ENCODE results near the gene PRKAR2B. TPM values are rescaled to one million over a fixed set of nuclear protein-coding genes. Genes with fewer than 3 reads are reported as not detected.
"Not testable (repeated sequence)": the region's sequence is repeated elsewhere in the genome, so short reads cannot be mapped to it uniquely, and the experiment has no call there.

PRKAR2B gene
- total RNA-seq, 4 donors from 2014 or later, result 5.0 to 6.9 (median 6.3) TPM

GRCh38 chr7:107130487-107131220, 86.1 kb downstream of the PRKAR2B start:
- intact Hi-C loops (cut with DNase I; ENCODE audit: low total_unique reads), result no loop called here
- DNase-seq (ENCODE audit: low spot score in 2 of 2), result no peak
- WGBS, 2 donors, result 78 to 86% methylated on average over 6 of the region's 6 CpGs
- no peak overlapping the region for H3K4me3 ChIP-seq (ENCODE audit: low read depth, poor library complexity, severe bottlenecking)
- TF ChIP-seq, protein P1, sequence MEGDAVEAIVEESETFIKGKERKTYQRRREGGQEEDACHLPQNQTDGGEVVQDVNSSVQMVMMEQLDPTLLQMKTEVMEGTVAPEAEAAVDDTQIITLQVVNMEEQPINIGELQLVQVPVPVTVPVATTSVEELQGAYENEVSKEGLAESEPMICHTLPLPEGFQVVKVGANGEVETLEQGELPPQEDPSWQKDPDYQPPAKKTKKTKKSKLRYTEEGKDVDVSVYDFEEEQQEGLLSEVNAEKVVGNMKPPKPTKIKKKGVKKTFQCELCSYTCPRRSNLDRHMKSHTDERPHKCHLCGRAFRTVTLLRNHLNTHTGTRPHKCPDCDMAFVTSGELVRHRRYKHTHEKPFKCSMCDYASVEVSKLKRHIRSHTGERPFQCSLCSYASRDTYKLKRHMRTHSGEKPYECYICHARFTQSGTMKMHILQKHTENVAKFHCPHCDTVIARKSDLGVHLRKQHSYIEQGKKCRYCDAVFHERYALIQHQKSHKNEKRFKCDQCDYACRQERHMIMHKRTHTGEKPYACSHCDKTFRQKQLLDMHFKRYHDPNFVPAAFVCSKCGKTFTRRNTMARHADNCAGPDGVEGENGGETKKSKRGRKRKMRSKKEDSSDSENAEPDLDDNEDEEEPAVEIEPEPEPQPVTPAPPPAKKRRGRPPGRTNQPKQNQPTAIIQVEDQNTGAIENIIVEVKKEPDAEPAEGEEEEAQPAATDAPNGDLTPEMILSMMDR (IDR thresholded peaks at IDR 0.05), result no peak
- no peak for TF ChIP-seq POLR2A (IDR thresholded peaks at IDR 0.05)

DNA sequence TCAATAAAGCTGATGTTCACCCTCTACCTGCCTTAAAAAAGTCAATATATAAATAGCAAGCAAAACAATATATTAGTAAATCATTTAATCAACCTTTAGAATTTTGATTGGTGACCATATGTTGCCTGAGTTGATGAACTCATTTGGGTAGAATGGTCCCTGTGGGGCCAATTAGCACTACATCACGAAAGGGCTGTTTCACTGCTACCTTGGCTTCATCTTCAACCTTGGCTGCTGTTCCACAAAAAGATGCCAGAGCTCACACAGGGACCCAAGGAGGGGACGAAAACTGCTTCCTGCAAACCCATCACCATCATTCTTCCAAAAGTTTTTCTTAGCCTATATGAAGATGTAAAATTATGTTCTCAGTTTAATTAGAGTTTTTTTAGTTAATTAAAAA, 88.9 kb downstream of the PRKAR2B start:
- no peak overlapping the region for H3K4me3 ChIP-seq (ENCODE audit: low read depth, poor library complexity, severe bottlenecking)
- 56 to 78% methylated on average over 2 of the region's 2 CpGs for WGBS, 2 donors
- TF ChIP-seq, protein P1 (IDR thresholded peaks at IDR 0.05), result no peak
- no peak for TF ChIP-seq POLR2A (IDR thresholded peaks at IDR 0.05)
- no peak for DNase-seq (ENCODE audit: low spot score in 2 of 2)
- intact Hi-C loops (cut with DNase I; ENCODE audit: low total_unique reads), result no loop called here

DNA sequence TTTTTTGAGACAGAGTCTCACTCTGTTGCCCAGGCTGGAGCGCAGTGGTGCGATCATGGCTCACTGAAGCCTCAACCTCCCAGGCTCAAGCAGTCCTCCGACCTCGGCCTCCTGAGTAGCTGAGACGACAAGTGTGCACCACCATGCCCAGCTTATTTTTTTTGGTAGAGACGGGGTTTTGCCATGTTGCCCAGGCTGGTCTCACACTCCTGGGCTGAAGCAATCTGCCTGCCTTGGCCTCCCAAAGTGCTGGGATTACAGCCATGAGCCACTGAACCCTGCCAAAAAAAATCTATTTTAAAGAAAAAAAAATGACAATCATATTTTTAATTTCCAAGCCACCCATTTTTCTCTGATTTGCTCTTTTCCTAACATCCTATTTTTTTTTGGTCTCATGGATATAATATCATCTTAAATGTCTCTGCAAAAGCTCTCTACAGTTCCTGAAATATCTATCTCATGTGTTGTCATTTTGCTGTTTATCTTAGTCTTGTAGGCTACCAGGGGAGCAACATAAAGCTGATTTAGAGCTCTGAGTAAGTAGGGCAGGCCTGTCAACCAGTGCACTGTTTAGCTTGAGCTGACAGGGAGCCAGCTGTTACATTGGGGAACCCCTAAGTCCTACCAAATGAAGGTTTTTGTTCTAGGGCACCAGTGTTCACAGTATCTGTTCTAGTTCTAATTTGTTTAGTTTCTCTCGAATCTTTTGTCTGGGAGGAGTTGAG, 94.4 kb downstream of the PRKAR2B start:
- WGBS, 2 donors, result 87 to 94% methylated on average over 6 to 7 of the region's 7 CpGs
- intact Hi-C loops (cut with DNase I; ENCODE audit: low total_unique reads), result no loop called here
- TF ChIP-seq POLR2A (IDR thresholded peaks at IDR 0.05), result no peak
- TF ChIP-seq, protein P1 (IDR thresholded peaks at IDR 0.05), result no peak
- H3K4me3 ChIP-seq (ENCODE audit: low read depth, poor library complexity, severe bottlenecking), result no peak overlapping the region
- DNase-seq (ENCODE audit: low spot score in 2 of 2), result no peak

DNA sequence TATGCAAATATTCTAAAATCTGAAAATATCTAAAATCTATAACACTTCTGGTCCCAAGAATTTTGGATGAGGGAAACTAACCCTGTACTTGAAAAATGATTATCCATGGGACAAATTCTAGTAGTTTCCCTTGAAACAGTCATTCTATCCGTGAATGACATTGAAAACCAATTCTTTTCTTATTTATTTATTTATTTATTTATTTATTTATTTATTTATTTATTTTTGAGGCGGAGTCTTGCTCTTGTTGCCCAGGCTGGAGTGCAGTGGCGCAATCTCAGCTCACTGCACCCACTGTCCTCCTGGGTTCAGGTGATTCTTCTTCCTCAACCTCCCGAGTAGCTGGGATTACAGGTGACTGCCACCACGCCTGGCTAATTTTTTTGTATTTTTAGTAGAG, 99.4 kb downstream of the PRKAR2B start:
- WGBS, 2 donors, result 84 to 85% methylated on average over 5 of the region's 5 CpGs
- DNase-seq (ENCODE audit: low spot score in 2 of 2); H3K4me3 ChIP-seq (ENCODE audit: low read depth, poor library complexity, severe bottlenecking): not testable (repeated sequence)
- intact Hi-C loops (cut with DNase I; ENCODE audit: low total_unique reads), result loop anchor here (10.0 kb wide), 1 partner anchor 349 kb away; no protein-coding TSS in a partner anchor

DNA sequence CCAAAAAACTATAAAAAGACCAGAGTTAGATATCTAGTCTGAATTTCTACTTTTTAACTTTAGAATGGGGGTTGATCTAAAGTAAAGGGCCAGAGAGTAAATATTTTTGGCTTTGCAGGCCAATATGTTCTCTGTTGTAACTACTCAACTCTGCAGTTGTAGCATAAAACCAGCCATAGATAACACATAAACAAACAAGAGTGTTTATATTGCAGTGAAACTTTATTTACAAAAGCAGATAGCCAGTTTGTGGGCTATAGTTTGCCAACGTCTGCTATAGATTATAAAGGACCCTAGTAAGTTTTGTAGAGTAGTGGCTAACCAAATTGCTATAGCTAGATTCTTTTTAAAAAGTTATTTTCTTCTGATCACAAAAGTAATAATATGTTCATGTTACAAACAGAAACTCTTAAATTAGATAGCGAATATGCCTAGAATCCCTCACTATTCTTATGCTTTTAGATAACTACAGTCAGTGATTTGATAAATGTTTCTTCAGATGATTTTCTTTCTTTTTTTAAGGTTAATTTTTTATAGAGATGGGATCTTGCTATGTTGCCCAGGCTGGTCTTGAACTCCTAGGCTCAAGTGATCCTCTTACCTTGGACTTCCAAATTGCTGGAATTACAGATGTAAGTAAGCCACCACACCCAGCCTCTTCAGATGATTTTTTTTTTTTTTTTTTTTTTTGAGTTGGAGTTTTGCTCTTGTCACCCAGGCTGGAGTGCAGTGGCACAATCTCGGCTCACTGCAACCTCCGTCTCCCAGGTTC, 100.7 kb downstream of the PRKAR2B start:
- intact Hi-C loops (cut with DNase I; ENCODE audit: low total_unique reads), result loop anchor here (10.0 kb wide), 1 partner anchor 350 kb away; no protein-coding TSS in a partner anchor
- no peak overlapping the region for H3K4me3 ChIP-seq (ENCODE audit: low read depth, poor library complexity, severe bottlenecking)
- 89 to 93% methylated on average over 4 of the region's 4 CpGs for WGBS, 2 donors
- TF ChIP-seq, protein P1 (IDR thresholded peaks at IDR 0.05), result no peak
- TF ChIP-seq POLR2A (IDR thresholded peaks at IDR 0.05), result no peak
- DNase-seq (ENCODE audit: low spot score in 2 of 2), result no peak

Data from lower leg skin (tissue), 4 donors.